Measurements from ENCODE around the gene KRTAP10-1.

The KRTAP10-1 gene

GRCh38 chr21:44544566-44544965 is 4.6 kb upstream of the KRTAP10-1 start:
- Histone ChIP-seq H3K4me3 (ENCODE audit: low read length) (no peak overlapping the region), H3K9ac (ENCODE audit: low read length) (no peak overlapping the region), H3K36me3 (replicated peaks; ENCODE audit: low read depth, low read length) (no peaks in the 10 kb centered on the region), H3K79me2 (ENCODE audit: low read length) (no peaks in the 10 kb centered on the region), H3K27ac (ENCODE audit: low read length) (no peak overlapping the region), H3K4me2 (ENCODE audit: low read length) (no peak overlapping the region), H4K20me1 (ENCODE audit: insufficient read depth, low read length) (no peaks in the 10 kb centered on the region), H2AFZ (ENCODE audit: low read depth, low read length) (no peak overlapping the region), H3K27me3 (ENCODE audit: low read depth, low read length) (no peaks in the 10 kb centered on the region), H3K9me3 (ENCODE audit: insufficient read depth, low read length) (0 out of 2 replicates have a peak, but pooled peaks cover 9% of the 10 kb centered on the region), H3K4me1 (ENCODE audit: low read length) (peaks cover 3% of the 10 kb centered on the region)
- TF ChIP-seq CTCF (IDR thresholded peaks at IDR 0.05; ENCODE audit: low read depth, low read length) (no peak), EZH2phosphoT487 (IDR thresholded peaks at IDR 0.05; ENCODE audit: low read depth) (no peak)

- no peaks in the 10 kb centered on the region for H4K20me1 ChIP-seq (ENCODE audit: insufficient read depth, low read length)
- no peaks in the 10 kb centered on the region for H3K79me2 ChIP-seq (ENCODE audit: low read length)
- H3K9me3 ChIP-seq (ENCODE audit: insufficient read depth, low read length): 0 out of 2 replicates have a peak, but pooled peaks cover 9% of the 10 kb centered on the region
- H3K9ac ChIP-seq (ENCODE audit: low read length): no peak overlapping the region
- TF ChIP-seq CTCF (IDR thresholded peaks at IDR 0.05; ENCODE audit: low read depth, low read length): no peak
- TF ChIP-seq EZH2phosphoT487 (IDR thresholded peaks at IDR 0.05; ENCODE audit: low read depth): no peak
- no peaks in the 10 kb centered on the region for H3K36me3 ChIP-seq (replicated peaks; ENCODE audit: low read depth, low read length)
- H3K4me3 ChIP-seq (ENCODE audit: low read length): no peak overlapping the region
- H3K27me3 ChIP-seq (ENCODE audit: low read depth, low read length): no peaks in the 10 kb centered on the region
- H2AFZ ChIP-seq (ENCODE audit: low read depth, low read length): no peak overlapping the region
- no peak overlapping the region for H3K27ac ChIP-seq (ENCODE audit: low read length)
- peaks cover 3% of the 10 kb centered on the region for H3K4me1 ChIP-seq (ENCODE audit: low read length)
- H3K4me2 ChIP-seq (ENCODE audit: low read length): no peak overlapping the region
These were observed 2.7 kb upstream of the KRTAP10-1 start for GRCh38 chr21:44542716-44543115.

- TF ChIP-seq CTCF (IDR thresholded peaks at IDR 0.05; ENCODE audit: low read depth, low read length): no peak
- no peak for TF ChIP-seq EZH2phosphoT487 (IDR thresholded peaks at IDR 0.05; ENCODE audit: low read depth)
- Histone ChIP-seq H3K9me3 (ENCODE audit: insufficient read depth, low read length) (no peaks in the 10 kb centered on the region), H3K79me2 (ENCODE audit: low read length) (no peaks in the 10 kb centered on the region), H3K27me3 (ENCODE audit: low read depth, low read length) (no peaks in the 10 kb centered on the region), H3K27ac (ENCODE audit: low read length) (no peak overlapping the region), H3K4me1 (ENCODE audit: low read length) (no peaks in the 10 kb centered on the region), H3K9ac (ENCODE audit: low read length) (no peak overlapping the region), H4K20me1 (ENCODE audit: insufficient read depth, low read length) (no peaks in the 10 kb centered on the region), H3K4me2 (ENCODE audit: low read length) (no peak overlapping the region), H2AFZ (ENCODE audit: low read depth, low read length) (no peak overlapping the region), H3K4me3 (ENCODE audit: low read length) (no peak overlapping the region), H3K36me3 (replicated peaks; ENCODE audit: low read depth, low read length) (no peaks in the 10 kb centered on the region)
These were observed 820 bp upstream of the KRTAP10-1 start for GRCh38 chr21:44540741-44541288.

GRCh38 chr21:44539046-44539445 is 949 bp downstream of the KRTAP10-1 start:
- no peak overlapping the region for H3K27ac ChIP-seq (ENCODE audit: low read length)
- H3K79me2 ChIP-seq (ENCODE audit: low read length): no peaks in the 10 kb centered on the region
- no peaks in the 10 kb centered on the region for H3K27me3 ChIP-seq (ENCODE audit: low read depth, low read length)
- no peaks in the 10 kb centered on the region for H3K36me3 ChIP-seq (replicated peaks; ENCODE audit: low read depth, low read length)
- no peaks in the 10 kb centered on the region for H3K9me3 ChIP-seq (ENCODE audit: insufficient read depth, low read length)
- no peak overlapping the region for H3K9ac ChIP-seq (ENCODE audit: low read length)
- H2AFZ ChIP-seq (ENCODE audit: low read depth, low read length): no peak overlapping the region
- no peaks in the 10 kb centered on the region for H3K4me1 ChIP-seq (ENCODE audit: low read length)
- H4K20me1 ChIP-seq (ENCODE audit: insufficient read depth, low read length): no peaks in the 10 kb centered on the region
- TF ChIP-seq CTCF (IDR thresholded peaks at IDR 0.05; ENCODE audit: low read depth, low read length) (no peak), EZH2phosphoT487 (IDR thresholded peaks at IDR 0.05; ENCODE audit: low read depth) (no peak)
- H3K4me2 ChIP-seq (ENCODE audit: low read length): no peak overlapping the region
- no peak overlapping the region for H3K4me3 ChIP-seq (ENCODE audit: low read length)
